OCI-LY7 (cell line): ENCODE results near the gene USP15.

Source experiments
- CTCF ChIP-seq: fragments of 200-600 bp; sonication (generic); conservative IDR thresholded peaks from 2 replicates; pipeline ENCODE4 v1.5.1; 2014; ENCODE audit warnings: mild to moderate bottlenecking, antibody characterized with exemption, low read length, moderate library complexity, mixed read lengths
- EZH2phosphoT487 ChIP-seq: fragments of 200-600 bp; sonication (generic); IDR thresholded peaks from 2 replicates; pipeline ENCODE4 v1.6.1; 2018; ENCODE audit warnings: low read depth, borderline replicate concordance, mild to moderate bottlenecking, mixed run types, antibody characterized with exemption, low read length, moderate library complexity, mixed read lengths

GRCh38 chr12:62260733-62261683 is 804 bp downstream of the USP15 start:
- TF ChIP-seq EZH2phosphoT487 = no peak
- no peak for TF ChIP-seq CTCF
